B cell (primary cell): ENCODE data around the gene CCDC192. TPM values are rescaled to one million over a fixed set of nuclear protein-coding genes. Genes with fewer than 3 reads are reported as not detected.

Experiments used
- ATAC-seq: fragments of 200-7000 bp; cut with Tn5 transposase; one replicate; pipeline ENCODE4 v1.10.0; 2021; ENCODE audit warnings: low read depth, mild to moderate bottlenecking, moderate number of reproducible peaks, moderate library complexity
- CTCF ChIA-PET: fragments of 350-600 bp; sonication (Branson Sonifier 250); formaldehyde crosslinking; loops from one replicate; lab custom pipeline; 2021; ENCODE audit warnings: antibody characterized with exemption, inconsistent platforms; lab: Charles Lee
- POLR2A ChIA-PET: fragments of 350-600 bp; sonication (Branson Sonifier 250); formaldehyde crosslinking; loops from one replicate; lab custom pipeline; 2021; ENCODE audit warnings: antibody characterized with exemption; lab: Charles Lee
- DNase-seq: peaks from one replicate; pipeline ENCODE4 v3.0.0; 2013
- H2AFZ ChIP-seq: 2 replicates; pipeline ENCODE4 v1.6.1; 2012; ENCODE audit warnings: mild to moderate bottlenecking, low read depth, low read length; ENCODE audit not compliant: insufficient read depth, poor library complexity, severe bottlenecking
- H3K27ac ChIP-seq, 2 donors: 1 replicate in 1 of 2; 2 replicates in 1 of 2; pipeline ENCODE4 v1.5.1; 2012 to 2013; ENCODE audit warnings: low read length in 2 of 2, mild to moderate bottlenecking in 2 of 2, moderate library complexity in 1 of 2
- H3K27me3 ChIP-seq, 4 experiments: fragments of 200-600 bp in 1 of 4; sonication (generic) in 1 of 4; replicated peaks in 1 of 4; 1 replicate in 2 of 4; 2 replicates in 2 of 4; pipeline versions ENCODE4 v1.6.1 to v1.7.0; 2013 to 2016; ENCODE audit warnings: low read length in 3 of 4, mild to moderate bottlenecking in 2 of 4, mixed read lengths in 1 of 4, moderate library complexity in 1 of 4; ENCODE audit not compliant: insufficient read depth in 4 of 4, control insufficient read depth in 3 of 4; ENCODE audit errors: control extremely low read depth in 1 of 4
- H3K36me3 ChIP-seq, 2 experiments: replicated peaks in 1 of 2; 1 replicate in 1 of 2; 2 replicates in 1 of 2; pipeline versions ENCODE4 v1.6.1 to v1.7.1; 2013; ENCODE audit warnings: low read length in 1 of 2; ENCODE audit not compliant: insufficient read depth in 2 of 2, control insufficient read depth in 1 of 2; ENCODE audit errors: control extremely low read depth in 1 of 2, extremely low read depth in 1 of 2
- H3K4me1 ChIP-seq, 2 donors: fragments of 200-600 bp in 1 of 2; sonication (generic) in 1 of 2; 1 replicate in 1 of 2; 2 replicates in 1 of 2; pipeline versions ENCODE4 v1.5.1 to v1.6.1; 2013 to 2017; ENCODE audit warnings: low read length in 2 of 2; ENCODE audit not compliant: control insufficient read depth in 2 of 2, insufficient read depth in 2 of 2
- H3K4me2 ChIP-seq: replicated peaks from 2 replicates; pipeline ENCODE3; 2012; ENCODE audit warnings: mild to moderate bottlenecking, low read depth, low read length; ENCODE audit not compliant: poor library complexity, severe bottlenecking
- H3K4me3 ChIP-seq, 5 experiments: fragments of 200-600 bp in 1 of 5; sonication (generic) in 1 of 5; 1 replicate in 3 of 5; 2 replicates in 2 of 5; pipeline versions ENCODE4 v1.5.1 to v1.7.0; 2011 to 2016; ENCODE audit warnings: low read length in 4 of 5, mild to moderate bottlenecking in 4 of 5, low read depth in 2 of 5, control low read depth in 1 of 5, moderate library complexity in 1 of 5; ENCODE audit not compliant: insufficient read depth in 1 of 5; ENCODE audit errors: control extremely low read depth in 1 of 5, extremely low read depth in 1 of 5
- H3K79me2 ChIP-seq: fragments of 200-600 bp; sonication (generic); one replicate; pipeline ENCODE4 v1.6.0; 2016; ENCODE audit warnings: low read length; ENCODE audit not compliant: control insufficient read depth, insufficient read depth
- H3K9ac ChIP-seq: fragments of 200-600 bp; sonication (generic); 2 replicates; pipeline ENCODE4 v1.6.1; 2017; ENCODE audit warnings: mild to moderate bottlenecking, low read length, moderate library complexity
- H3K9me3 ChIP-seq, 3 donors: one replicate each; pipeline versions ENCODE4 v1.6.1 to v1.7.1; 2013; ENCODE audit warnings: low read length in 2 of 3; ENCODE audit not compliant: control insufficient read depth in 2 of 3, insufficient read depth in 1 of 3; ENCODE audit errors: control extremely low read depth in 1 of 3
- H4K20me1 ChIP-seq: 2 replicates; pipeline ENCODE4 v1.6.0; 2012; ENCODE audit warnings: mild to moderate bottlenecking, low read length; ENCODE audit not compliant: insufficient read depth, control insufficient read depth, poor library complexity, severe bottlenecking
- H3K27ac Mint-ChIP-seq: one replicate; pipeline ENCODE4 v1.8.0; 2021; ENCODE audit warnings: mixed read lengths
- H3K27me3 Mint-ChIP-seq: one replicate; pipeline ENCODE4 v1.8.0; 2021; ENCODE audit warnings: mixed read lengths
- H3K4me1 Mint-ChIP-seq: one replicate; pipeline ENCODE4 v1.8.0; 2021; ENCODE audit warnings: mixed read lengths
- H3K4me3 Mint-ChIP-seq: one replicate; pipeline ENCODE4 v1.8.0; 2021; ENCODE audit warnings: mixed read lengths
- H3K9me3 Mint-ChIP-seq: one replicate; pipeline ENCODE4 v1.8.0; 2022; ENCODE audit warnings: mixed read lengths; ENCODE audit not compliant: insufficient read depth
- EZH2 ChIP-seq: IDR thresholded peaks from 2 replicates; pipeline ENCODE4 v1.6.1; 2012; ENCODE audit warnings: borderline replicate concordance, low read depth, mild to moderate bottlenecking, moderate library complexity, low read length; ENCODE audit not compliant: insufficient read depth, poor library complexity, severe bottlenecking
- WGBS: methylation state at CpG from one replicate; pipeline ENCODE4 v1.1.5; 2013; ENCODE audit warnings: missing lambda C conversion rate; ENCODE audit not compliant: insufficient coverage; 5-methylcytosine and 5-hydroxymethylcytosine counted together
- intact Hi-C: fragments of 100-400 bp; cut with micrococcal nuclease; formaldehyde crosslinking; loops from one replicate; pipeline ENCODE4 v1.10.0; 2022
- polyA plus RNA-seq: library from polyadenylated mRNA; depleted of rRNA; stranded (reverse); fragments of >200 nt; gene quantifications from 2 replicates; pipeline ENCODE4 v1.2.3, GENCODE V29; 2012
- total RNA-seq, 2 donors: library from RNA; stranded (reverse); fragments of 120-200 nt in 1 of 2; gene quantifications; 1 replicate in 1 of 2; 2 replicates in 1 of 2; pipeline versions ENCODE4 v1.2.3 to v1.2.4, GENCODE V29; 2013 to 2022
- TF ChIP-seq, protein P1 (sequence below): fragments of 200-600 bp; IDR thresholded peaks from one replicate; pipeline ENCODE4 v1.8.0; 2022; ENCODE audit warnings: antibody characterized with exemption, mild to moderate bottlenecking

The CCDC192 gene
- total and polyA plus RNA-seq, 2 donors (not counting 1 experiment from before 2014, with no cell fraction given), result not detected

- WGBS, result 97% methylated on average over 2 of the region's 2 CpGs
- no peak for TF ChIP-seq EZH2
- TF ChIP-seq, protein P1, sequence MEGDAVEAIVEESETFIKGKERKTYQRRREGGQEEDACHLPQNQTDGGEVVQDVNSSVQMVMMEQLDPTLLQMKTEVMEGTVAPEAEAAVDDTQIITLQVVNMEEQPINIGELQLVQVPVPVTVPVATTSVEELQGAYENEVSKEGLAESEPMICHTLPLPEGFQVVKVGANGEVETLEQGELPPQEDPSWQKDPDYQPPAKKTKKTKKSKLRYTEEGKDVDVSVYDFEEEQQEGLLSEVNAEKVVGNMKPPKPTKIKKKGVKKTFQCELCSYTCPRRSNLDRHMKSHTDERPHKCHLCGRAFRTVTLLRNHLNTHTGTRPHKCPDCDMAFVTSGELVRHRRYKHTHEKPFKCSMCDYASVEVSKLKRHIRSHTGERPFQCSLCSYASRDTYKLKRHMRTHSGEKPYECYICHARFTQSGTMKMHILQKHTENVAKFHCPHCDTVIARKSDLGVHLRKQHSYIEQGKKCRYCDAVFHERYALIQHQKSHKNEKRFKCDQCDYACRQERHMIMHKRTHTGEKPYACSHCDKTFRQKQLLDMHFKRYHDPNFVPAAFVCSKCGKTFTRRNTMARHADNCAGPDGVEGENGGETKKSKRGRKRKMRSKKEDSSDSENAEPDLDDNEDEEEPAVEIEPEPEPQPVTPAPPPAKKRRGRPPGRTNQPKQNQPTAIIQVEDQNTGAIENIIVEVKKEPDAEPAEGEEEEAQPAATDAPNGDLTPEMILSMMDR, result no peak
These were observed 63.6 kb downstream of the CCDC192 start for GRCh38 chr5:127766676-127767335.

DNA sequence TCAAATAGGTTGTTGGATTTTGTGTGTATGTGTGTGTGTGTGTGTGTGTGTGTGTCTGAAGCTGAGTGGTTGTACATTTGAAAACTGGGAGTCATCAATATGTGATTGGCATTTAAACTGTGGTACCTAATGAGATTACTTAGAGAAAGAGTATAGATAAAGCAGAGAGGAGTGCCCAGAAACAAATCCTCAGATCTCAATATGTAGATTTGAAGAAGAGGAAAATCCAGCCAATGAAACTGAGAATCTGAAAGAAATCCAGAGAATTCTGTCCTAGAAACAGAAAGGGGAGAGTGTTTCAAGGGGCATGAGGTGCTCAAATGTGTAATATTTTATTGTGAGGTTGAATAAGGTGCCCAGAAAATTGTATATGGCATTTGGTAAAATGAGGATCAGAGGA, 66.2 kb downstream of the CCDC192 start:
- Histone ChIP-seq H3K27ac (no peak overlapping the region), H3K4me2 (no peak overlapping the region), H3K27me3 (no peaks in the 10 kb centered on the region), H3K36me3 (no peaks in the 10 kb centered on the region), H3K9ac (no peak overlapping the region), H3K4me3 (no peak overlapping the region), H3K4me1 (no peaks in the 10 kb centered on the region), H3K9me3 (no peaks in the 10 kb centered on the region), H3K79me2 (no peaks in the 10 kb centered on the region), H4K20me1 (no peaks in the 10 kb centered on the region), H2AFZ (no peak overlapping the region)
- CTCF ChIA-PET, result no interaction called here
- Mint-ChIP-seq H3K27ac (no peak overlapping the region), H3K27me3 (peaks cover 5% of the 10 kb centered on the region), H3K4me3 (no peak overlapping the region), H3K9me3 (no peaks in the 10 kb centered on the region), H3K4me1 (no peaks in the 10 kb centered on the region)
- ATAC-seq (no peak), DNase-seq (no peak)
- TF ChIP-seq, protein P1, result no peak
- TF ChIP-seq EZH2, result no peak
- POLR2A ChIA-PET, result no interaction called here
- intact Hi-C loops, result no loop called here

More at GRCh38 chr5:127766676-127767335, 63.6 kb downstream of the CCDC192 start:
- no peaks in the 10 kb centered on the region for H3K79me2 ChIP-seq
- no peak overlapping the region for H3K27ac ChIP-seq
- Mint-ChIP-seq H3K4me3 (no peak overlapping the region), H3K4me1 (no peaks in the 10 kb centered on the region), H3K27ac (no peak overlapping the region), H3K27me3 (peaks cover 5% of the 10 kb centered on the region), H3K9me3 (no peaks in the 10 kb centered on the region)
- H4K20me1 ChIP-seq, result no peaks in the 10 kb centered on the region
- no peak overlapping the region for H3K9ac ChIP-seq
- H3K4me2 ChIP-seq, result no peak overlapping the region
- no peak overlapping the region for H3K4me3 ChIP-seq
- ChIA-PET POLR2A (no interaction called here), CTCF (no interaction called here)
- ATAC-seq, result no peak
- no peaks in the 10 kb centered on the region for H3K36me3 ChIP-seq
- H3K9me3 ChIP-seq, result no peaks in the 10 kb centered on the region
- no peak for DNase-seq
- no peaks in the 10 kb centered on the region for H3K4me1 ChIP-seq
- intact Hi-C loops, result no loop called here
- no peak overlapping the region for H2AFZ ChIP-seq
- H3K27me3 ChIP-seq, result no peaks in the 10 kb centered on the region
